HG02870 (cell line): ENCODE measurements around the gene STK32B.
"Not testable (repeated sequence)": the region's sequence is repeated elsewhere in the genome, so short reads cannot be mapped to it uniquely, and the experiment has no call there.

Experiments
- ATAC-seq: cut with Tn5 transposase; IDR thresholded peaks from one replicate; pipeline ENCODE4 v1.9.1; 2021; ENCODE audit warnings: mild to moderate bottlenecking, moderate library complexity; ENCODE audit not compliant: unreplicated experiment

STK32B gene

DNA sequence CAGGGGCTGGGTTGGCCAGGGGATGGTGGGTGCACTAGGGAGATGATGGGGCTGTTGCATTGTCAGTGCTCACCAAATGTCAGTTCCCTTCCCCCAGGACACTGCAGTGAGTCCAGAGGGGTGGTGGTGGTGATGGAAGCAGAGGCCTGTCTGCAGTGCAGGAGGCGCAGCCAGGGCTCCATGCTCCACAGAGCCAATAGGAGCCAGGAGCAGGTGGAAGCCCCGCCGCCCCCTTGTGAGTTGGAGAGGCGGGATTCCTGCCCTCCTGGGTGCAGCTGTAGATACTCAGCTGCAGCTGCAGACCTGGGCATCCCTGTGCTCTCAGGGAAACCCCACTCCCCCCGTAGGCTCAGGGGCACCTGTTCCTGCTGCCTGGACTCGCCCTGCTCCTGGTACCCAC, 372.4 kb downstream of the STK32B start:
- ATAC-seq = no peak

DNA sequence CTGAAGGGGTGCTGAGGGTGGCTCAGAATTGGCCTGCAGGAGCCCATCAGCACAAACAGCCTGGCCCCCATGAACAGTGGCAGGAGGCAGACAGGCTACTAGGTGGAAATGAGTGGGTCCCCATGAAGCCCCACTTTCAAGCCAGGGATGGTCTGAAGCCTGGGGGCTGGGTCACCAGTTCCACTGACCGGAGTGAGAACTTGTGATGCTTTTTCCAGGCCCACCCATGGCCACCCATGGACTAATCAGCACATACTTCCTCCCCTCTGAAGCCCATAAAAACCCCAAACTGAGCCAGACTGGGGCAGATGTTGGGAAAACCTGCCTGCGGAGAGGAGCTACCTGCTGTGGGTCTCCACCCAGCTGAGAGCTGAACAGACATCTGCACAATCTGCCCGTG, 372.9 kb downstream of the STK32B start:
- no peak for ATAC-seq

GRCh38 chr4:5424901-5425300, 373.6 kb downstream of the STK32B start:
- ATAC-seq = no peak

- ATAC-seq = no peak
Observed at GRCh38 chr4:5429747-5430146, 378.5 kb downstream of the STK32B start.

DNA sequence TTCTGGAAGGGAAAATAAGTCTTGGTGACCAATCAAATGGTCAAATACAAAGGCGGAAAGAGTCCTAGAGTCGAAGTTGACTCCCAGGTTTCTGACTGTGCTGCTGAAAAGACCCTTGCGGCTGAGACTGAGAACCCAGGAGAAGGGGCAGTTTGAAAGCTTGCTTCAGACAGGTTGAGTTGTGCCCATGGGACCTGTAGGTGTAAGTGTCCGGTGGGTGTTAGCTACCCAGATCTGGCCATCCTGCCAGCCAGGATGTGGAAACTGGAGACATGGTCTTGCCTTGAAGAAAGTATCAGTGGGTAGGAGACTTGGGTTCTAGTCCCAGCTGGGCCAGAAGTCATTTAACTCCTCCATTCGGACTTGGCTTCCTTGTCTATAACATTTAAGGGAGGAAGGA, 381.9 kb downstream of the STK32B start:
- no peak for ATAC-seq

DNA sequence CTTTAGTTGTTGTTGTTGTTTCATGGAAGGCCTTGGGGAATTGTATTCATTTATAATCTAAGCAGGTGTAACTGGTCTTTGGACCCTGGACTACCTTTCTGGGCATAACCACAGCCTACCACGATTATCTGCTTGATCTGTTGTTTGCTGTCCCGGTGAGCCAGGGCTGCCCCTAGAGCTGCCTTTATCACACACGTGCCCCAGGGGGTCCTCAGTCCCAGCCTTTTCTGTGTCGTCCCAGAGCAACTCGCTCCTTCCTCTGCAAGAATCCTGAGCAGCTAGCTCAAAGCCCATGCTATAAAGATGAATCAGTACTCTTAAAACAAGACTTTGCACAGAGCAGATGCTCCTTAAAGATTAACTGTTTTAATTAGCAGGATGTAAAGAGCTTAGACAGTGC, 383.9 kb downstream of the STK32B start:
- no peak for ATAC-seq

- no peak for ATAC-seq
Observed at GRCh38 chr4:5435823-5436222, 384.5 kb downstream of the STK32B start.

DNA sequence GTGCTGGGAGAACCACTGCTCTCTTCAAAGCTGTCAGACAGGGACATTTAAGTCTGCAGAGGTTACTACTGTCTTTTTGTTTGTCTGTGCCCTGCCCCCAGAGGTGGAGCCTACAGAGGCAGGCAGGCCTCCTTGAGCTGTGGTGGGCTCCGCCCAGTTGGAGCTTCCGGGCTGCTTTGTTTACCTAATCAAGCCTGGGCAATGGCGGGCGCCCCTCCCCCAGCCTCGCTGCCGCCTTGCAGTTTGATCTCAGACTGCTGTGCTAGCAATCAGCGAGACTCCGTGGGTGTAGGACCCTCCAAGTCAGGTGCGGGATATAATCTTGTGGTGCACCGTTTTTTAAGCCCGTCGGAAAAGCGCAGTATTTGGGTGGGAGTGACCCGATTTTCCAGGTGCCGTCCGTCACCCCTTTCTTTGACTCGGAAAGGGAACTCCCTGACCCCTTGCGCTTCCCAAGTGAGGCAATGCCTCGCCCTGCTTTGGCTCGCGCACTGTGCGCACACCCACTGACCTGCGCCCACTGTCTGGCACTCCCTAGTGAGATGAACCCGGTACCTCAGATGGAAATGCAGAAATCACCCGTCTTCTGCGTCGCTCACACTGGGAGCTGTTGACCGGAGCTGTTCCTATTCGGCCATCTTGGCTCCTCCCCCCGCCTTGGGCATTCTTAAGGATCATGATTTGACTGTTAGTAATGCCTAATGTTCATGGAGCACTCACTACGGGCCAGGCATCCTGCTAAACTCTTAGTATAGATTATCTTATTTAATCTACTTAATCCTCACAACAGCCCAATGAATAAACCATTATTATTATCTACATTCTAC, 392.9 kb downstream of the STK32B start:
- ATAC-seq = not testable (repeated sequence)

DNA sequence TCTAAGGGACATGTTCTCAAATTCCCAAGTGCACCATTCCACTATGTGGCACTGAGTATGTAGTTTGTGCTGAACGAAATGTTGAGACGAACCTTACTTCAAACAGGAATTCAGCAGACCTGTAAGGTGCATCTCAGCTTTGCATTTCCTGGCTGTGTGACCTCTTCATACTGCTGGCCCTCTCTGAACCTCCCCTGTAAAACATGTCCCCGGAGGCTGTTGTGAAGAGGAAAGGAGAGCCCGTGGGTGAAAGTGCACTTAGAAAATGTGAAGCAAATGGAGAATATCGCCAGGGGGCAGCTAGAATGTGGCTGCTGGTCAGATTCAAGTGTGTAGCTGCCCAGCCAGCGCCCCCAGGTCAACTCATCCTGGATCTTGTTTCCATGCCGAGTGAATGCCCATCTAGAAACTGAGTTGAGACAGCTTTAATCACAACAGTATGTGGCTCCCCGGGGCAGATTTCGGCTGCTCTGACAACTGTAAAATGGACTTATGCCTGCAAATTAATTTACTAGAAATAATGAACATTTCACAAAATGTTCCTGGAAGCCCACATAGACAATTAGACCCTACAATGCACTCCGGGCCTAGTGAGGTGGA, 393.7 kb downstream of the STK32B start:
- no peak for ATAC-seq

DNA sequence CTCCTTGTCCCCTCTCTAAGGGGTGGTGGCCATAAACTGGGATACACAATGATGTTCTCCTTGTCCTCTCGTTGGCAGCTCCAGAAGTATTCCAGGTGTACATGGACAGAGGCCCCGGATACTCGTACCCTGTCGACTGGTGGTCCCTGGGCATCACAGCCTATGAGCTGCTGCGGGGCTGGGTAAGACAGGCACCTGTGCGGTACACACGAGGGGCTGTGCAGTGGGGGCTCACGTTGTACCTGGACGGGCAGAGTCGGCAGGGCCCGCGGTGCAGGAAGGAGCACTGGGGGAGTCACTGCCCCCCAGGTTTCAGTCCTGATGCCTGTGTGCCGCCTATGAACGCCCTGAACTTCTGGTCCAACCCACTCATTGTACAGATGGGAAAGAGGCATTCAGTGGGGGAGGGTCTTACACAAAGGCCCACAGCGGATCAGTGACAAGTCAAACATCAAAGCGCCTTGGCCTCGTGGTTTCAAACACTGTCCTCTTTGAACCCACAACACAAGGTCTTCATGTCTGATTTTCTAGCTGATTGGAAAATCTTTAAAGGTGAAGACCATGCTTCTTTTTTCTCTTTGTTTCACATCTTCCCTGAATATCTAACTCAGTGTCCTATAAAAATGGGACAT, 395.4 kb downstream of the STK32B start:
- ATAC-seq = no peak

GRCh38 chr4:5447755-5448154, 396.5 kb downstream of the STK32B start:
- ATAC-seq = no peak

DNA sequence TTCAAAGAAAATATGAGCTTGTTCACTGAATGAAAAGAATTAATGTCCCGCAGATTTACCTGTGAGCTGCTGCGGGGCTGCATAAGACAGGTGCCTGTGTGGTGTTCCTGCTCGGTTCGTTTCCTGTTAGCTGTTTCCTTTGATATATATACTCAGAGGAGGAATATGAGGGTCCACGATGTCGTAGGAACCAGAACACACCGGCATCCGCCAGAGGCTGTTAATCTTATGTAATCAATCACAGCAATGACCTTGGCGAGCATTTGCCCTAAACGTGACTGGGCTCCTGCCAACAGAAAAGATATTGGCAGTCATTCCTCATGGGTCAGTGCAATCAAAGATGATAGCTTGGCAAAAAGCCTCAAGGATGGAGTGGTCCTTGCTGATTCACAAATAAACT, 396.9 kb downstream of the STK32B start:
- no peak for ATAC-seq

GRCh38 chr4:5451243-5451642, 400.0 kb downstream of the STK32B start:
- ATAC-seq = no peak

- ATAC-seq = no peak
Observed at GRCh38 chr4:5452156-5452555, 400.9 kb downstream of the STK32B start.

GRCh38 chr4:5455003-5455585, 403.8 kb downstream of the STK32B start:
- no peak for ATAC-seq

DNA sequence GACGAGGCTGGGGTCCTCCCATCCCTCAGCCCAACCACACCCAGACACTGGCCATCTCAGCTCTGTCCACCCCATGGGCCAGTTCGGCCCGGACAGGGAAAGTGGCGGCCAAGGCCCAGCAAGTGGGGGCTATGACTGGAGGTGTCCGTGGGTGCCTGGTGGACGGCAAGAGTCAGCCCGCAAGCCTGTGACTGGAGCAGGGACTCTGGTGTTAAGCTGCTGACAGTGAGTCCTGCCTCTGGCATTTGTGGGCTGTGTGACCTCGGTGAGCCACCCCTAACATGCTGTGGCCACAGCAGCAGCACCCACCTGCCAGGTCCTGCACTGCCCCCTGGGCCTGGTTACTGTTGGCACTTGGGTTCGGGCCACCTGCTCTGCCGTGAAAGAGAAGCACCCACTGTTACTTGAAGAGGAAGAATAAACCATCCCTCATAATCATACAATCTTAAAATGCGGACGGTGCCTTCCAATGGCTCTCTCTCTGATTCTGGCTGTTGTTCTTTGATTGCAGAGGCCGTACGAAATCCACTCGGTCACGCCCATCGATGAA, 405.1 kb downstream of the STK32B start:
- ATAC-seq = no peak

GRCh38 chr4:5458676-5459075, 407.4 kb downstream of the STK32B start:
- no peak for ATAC-seq

DNA sequence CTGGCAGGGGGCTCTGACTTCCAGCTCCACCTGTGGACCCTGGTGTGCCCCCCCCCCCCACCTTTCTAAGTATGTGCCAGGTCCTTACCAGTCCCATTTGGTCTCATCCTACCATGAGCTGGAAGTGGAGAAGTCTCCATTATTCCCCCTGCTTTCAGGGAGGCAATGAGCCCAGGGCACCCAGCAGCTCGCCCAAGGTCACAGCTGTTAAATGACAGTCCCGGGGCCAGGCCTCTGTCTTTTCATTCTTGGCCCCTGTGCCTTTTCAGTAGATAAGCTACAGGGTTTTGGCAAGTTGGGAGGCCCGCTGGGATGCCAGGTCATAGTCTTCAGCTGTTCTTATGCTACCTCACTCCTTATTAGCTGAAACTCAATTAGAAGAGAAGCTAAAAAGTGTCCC, 408.0 kb downstream of the STK32B start:
- no peak for ATAC-seq

DNA sequence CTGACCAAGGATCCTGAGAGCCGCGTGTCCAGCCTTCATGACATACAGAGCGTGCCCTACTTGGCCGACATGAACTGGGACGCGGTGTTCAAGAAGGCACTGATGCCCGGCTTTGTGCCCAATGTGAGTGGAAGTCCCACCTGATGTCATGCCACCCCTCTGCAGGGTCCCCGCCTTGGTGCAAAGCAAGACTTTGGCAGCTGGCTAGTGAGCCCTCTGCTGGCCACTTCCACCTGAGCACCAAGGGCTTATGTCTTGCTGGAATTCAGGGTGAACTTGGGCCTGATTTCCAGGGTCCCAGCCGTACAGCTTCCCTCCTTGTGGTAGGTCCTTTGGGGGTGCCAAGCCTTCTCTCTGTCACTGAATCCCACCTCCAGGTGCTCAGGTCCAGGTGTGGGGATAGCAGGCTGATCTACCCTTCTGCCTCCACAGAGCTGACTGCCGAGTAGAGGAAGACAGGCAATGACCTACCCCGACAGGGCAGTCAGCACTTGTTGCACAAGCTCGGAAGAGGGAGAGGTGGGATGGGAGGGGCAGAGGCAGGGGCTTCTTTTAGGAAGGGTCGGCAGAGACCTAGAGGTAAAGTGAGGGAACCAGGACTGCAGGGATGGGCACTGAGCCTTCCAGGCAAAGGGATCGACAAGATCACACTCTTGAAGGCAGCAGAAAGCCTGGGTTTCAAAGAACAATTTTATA, 409.0 kb downstream of the STK32B start:
- no peak for ATAC-seq

DNA sequence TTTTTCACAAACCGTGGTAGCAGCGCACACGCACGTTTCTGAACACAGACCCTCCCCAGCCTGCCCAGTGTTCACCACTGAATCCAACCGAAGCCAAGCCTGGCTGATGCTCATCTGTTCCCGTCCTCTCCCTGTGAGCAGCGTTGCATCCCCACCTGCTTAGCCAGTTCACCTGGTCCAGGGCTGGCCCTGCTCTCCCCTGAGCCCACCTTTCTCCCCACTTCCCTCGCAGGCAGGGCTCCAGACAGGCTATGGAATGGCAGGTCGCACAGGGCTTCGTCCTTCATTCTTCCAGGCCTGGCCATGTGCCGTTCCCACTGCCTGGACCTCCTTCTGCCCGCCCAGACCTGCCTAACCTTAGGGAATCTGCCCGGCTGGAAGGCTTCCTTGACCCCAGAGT, 410.2 kb downstream of the STK32B start:
- no peak for ATAC-seq

GRCh38 chr4:5462254-5462835, 411.1 kb downstream of the STK32B start:
- no peak for ATAC-seq
